Lower leg skin (tissue), 4 donors: ENCODE data around the gene SMIM7. TPM values are rescaled to one million over a fixed set of nuclear protein-coding genes. Genes with fewer than 3 reads are reported as not detected.

ENCODE experiments used
- DNase-seq, 2 donors: peaks; one replicate each; pipeline ENCODE4 v3.0.0-alpha.2; 2019; ENCODE audit warnings: low spot score in 2 of 2
- H3K4me3 ChIP-seq: fragments of 200-600 bp; sonication (generic); 2 replicates; pipeline ENCODE4 v1.5.1; 2017; ENCODE audit warnings: mild to moderate bottlenecking, low read depth; ENCODE audit not compliant: poor library complexity, severe bottlenecking
- POLR2A ChIP-seq, 2 donors: fragments of 450-650 bp; IDR thresholded peaks; one replicate each; pipeline ENCODE4 v1.6.1; 2016 to 2017; ENCODE audit warnings: antibody characterized with exemption in 2 of 2, mild to moderate bottlenecking in 1 of 2, moderate library complexity in 1 of 2
- WGBS, 2 donors: methylation state at CpG; one replicate each; pipeline ENCODE4 v1.1.5; 2018; 5-methylcytosine and 5-hydroxymethylcytosine counted together
- intact Hi-C: fragments of 100-400 bp; cut with DNase I; formaldehyde crosslinking; loops from one replicate; pipeline ENCODE4 v1.15.0; 2023; ENCODE audit warnings: low total_unique reads
- total RNA-seq, 4 donors: library from RNA; depleted of rRNA; stranded (reverse); fragments of >200 nt; gene quantifications; one replicate each; pipeline ENCODE4 v1.1.0, GENCODE V29; 2016
- TF ChIP-seq, protein P1 (sequence below), 3 donors: fragments of 450-650 bp; IDR thresholded peaks; one replicate each; pipeline ENCODE4 v1.5.1; 2016; ENCODE audit warnings: antibody characterized with exemption in 3 of 3, mild to moderate bottlenecking in 3 of 3, moderate library complexity in 2 of 3

The SMIM7 gene
- total RNA-seq, 4 donors from 2014 or later = 78.5 to 125 (median 95.4) TPM

DNA sequence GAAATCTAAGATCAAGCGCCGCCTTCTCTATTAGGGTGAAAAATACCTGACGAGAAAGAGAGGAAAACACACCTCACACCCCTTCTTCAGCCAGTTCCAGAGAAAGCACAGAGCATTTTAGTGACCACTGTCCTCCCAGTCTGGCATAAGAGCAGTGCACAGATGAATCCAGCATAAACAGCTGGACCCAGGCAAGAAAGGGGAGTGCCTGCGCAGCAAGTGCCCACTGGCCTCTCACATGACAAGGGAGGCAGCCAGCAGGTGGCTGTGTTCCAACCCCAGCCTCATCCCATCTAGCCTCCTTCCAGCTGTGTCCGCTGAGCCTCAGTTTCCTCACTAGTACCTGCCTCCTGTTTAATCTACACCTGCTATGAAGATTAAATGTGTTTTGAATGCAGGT is 39.9 kb downstream of the SMIM7 start:
- DNase-seq = no peak
- WGBS, 2 donors = 85 to 86% methylated on average over 5 of the region's 5 CpGs

DNA sequence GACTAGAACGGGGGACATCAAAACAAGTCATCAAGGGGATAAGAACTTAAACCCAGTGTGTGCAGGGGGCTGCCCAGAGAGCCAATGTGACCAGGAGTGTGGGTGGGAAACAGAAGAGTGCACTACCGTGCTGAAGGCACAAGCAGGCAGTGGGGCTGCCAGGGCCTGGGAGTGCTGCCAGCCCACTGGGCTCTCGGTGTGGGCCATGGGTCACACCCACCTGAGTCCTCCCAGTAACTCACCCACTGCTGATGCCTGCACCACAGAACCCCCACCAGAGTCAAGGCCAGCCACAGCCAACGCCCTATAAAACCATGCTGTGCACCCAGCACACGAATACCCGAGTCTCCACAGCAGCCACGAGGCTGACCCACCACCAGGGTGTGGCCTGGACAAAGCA is 40.5 kb downstream of the SMIM7 start:
- WGBS, 2 donors = 47 to 52% methylated on average over 7 of the region's 7 CpGs
- intact Hi-C loops = no loop called here
- DNase-seq = no peak
- no peak for TF ChIP-seq POLR2A (IDR thresholded peaks at IDR 0.05)
- TF ChIP-seq, protein P1, sequence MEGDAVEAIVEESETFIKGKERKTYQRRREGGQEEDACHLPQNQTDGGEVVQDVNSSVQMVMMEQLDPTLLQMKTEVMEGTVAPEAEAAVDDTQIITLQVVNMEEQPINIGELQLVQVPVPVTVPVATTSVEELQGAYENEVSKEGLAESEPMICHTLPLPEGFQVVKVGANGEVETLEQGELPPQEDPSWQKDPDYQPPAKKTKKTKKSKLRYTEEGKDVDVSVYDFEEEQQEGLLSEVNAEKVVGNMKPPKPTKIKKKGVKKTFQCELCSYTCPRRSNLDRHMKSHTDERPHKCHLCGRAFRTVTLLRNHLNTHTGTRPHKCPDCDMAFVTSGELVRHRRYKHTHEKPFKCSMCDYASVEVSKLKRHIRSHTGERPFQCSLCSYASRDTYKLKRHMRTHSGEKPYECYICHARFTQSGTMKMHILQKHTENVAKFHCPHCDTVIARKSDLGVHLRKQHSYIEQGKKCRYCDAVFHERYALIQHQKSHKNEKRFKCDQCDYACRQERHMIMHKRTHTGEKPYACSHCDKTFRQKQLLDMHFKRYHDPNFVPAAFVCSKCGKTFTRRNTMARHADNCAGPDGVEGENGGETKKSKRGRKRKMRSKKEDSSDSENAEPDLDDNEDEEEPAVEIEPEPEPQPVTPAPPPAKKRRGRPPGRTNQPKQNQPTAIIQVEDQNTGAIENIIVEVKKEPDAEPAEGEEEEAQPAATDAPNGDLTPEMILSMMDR (IDR thresholded peaks at IDR 0.05) = no peak
- H3K4me3 ChIP-seq = no peak overlapping the region

More for the DNA sequence above, 39.9 kb downstream of the SMIM7 start:
- no peak overlapping the region for H3K4me3 ChIP-seq
- TF ChIP-seq, protein P1 (IDR thresholded peaks at IDR 0.05) = no peak
- no peak for TF ChIP-seq POLR2A (IDR thresholded peaks at IDR 0.05)
- intact Hi-C loops = loop anchor here (2.0 to 5.0 kb wide), 2 partner anchors 67 to 1163 kb away; no protein-coding TSS in a partner anchor

DNA sequence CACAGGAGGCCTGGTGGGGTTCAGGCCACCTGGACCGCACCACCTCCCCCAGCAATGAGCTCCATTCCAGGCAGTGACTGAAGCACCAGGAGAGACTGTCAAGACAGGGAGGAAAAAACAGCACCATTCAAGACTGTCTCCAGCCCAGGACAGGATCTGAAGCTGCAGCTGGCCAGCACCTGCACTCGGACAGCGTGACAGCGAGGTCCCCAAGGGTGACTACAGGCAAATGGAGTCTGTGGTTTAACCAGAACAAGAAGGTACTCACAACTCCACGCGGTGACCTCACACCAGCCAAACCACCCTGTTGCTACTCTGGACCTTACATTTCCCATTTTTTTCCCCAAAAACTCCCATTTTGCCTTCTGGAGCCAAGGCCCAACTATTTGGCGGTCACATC is 41.7 kb downstream of the SMIM7 start:
- 93 to 97% methylated on average over 7 of the region's 7 CpGs for WGBS, 2 donors

DNA sequence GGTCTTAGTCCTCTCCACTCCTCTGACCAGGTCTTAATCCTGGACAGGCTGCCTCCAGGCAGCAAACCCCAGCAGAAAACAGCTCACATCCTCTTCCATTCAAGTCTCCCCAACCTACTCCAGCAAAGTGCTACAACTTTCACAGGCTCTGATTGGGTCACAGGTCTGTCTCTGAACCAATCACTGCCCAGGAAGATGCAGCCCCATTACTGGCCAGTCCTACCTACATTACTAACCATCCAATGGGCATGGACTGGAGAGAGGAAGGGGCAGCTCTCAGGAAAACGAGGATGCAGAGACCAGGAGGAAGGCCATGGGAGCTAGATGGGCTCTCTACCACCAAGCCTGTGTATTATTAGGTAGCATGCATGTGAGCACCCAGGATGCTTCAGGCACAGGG is 44.1 kb downstream of the SMIM7 start:
- H3K4me3 ChIP-seq = no peak overlapping the region
- no peak for TF ChIP-seq POLR2A (IDR thresholded peaks at IDR 0.05)
- TF ChIP-seq, protein P1 (IDR thresholded peaks at IDR 0.05) = no peak
- DNase-seq = no peak
- WGBS, 2 donors = 33 to 69% methylated on average over 1 of the region's 1 CpG
- intact Hi-C loops = no loop called here

More for the DNA sequence above, 41.7 kb downstream of the SMIM7 start:
- DNase-seq = no peak
- intact Hi-C loops = no loop called here
- TF ChIP-seq, protein P1 (IDR thresholded peaks at IDR 0.05) = no peak
- no peak for TF ChIP-seq POLR2A (IDR thresholded peaks at IDR 0.05)
- no peak overlapping the region for H3K4me3 ChIP-seq

DNA sequence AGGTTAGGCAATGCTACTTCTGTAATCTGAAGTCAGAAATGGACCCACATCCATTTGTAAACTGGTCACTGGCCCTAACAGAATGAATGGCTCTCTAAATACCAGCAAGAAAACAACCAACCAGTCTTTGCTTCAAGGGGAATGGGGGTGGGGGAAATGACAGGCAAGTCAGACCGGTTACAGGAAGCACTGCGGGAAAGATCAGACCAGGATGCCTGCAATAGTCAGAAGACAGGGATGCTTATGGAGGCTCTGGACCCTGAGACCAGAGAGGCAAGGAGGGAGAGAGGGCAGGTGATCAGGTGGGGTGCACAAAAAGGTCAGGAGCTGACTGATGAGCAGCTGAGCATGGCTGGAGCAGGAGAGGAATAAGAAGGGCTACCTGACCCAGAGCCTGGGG is 45.0 kb downstream of the SMIM7 start:
- intact Hi-C loops = no loop called here

More for the DNA sequence above, 45.0 kb downstream of the SMIM7 start:
- WGBS, 2 donors = 24 to 26% methylated on average over 2 of the region's 2 CpGs
- DNase-seq = no peak
- TF ChIP-seq POLR2A (IDR thresholded peaks at IDR 0.05) = no peak
- TF ChIP-seq, protein P1 (IDR thresholded peaks at IDR 0.05) = no peak
- H3K4me3 ChIP-seq = no peak overlapping the region
